HEK293 (cell line): Measurements from ENCODE around the gene PGBD1.

Experiments
- CTCF ChIP-seq: fragments of 450-650 bp; formaldehyde crosslinking; IDR thresholded peaks from 2 replicates; pipeline ENCODE4 v1.5.1; 2016; ENCODE audit warnings: missing biosample characterization, missing genetic modification characterization
- REST ChIP-seq: fragments of 450-650 bp; formaldehyde crosslinking; IDR thresholded peaks from 2 replicates; pipeline ENCODE4 v1.5.1; 2016; ENCODE audit warnings: missing biosample characterization, missing genetic modification characterization
- SETDB1 ChIP-seq: IDR thresholded peaks from one replicate; pipeline ENCODE4 v1.6.1; 2017; ENCODE audit warnings: mild to moderate bottlenecking, low read length, moderate library complexity, mixed read lengths; ENCODE audit not compliant: insufficient read length
- YY1 ChIP-seq: fragments of 450-650 bp; formaldehyde crosslinking; IDR thresholded peaks from 2 replicates; pipeline ENCODE4 v1.5.1; 2018; ENCODE audit warnings: missing biosample characterization, missing genetic modification characterization

- TF ChIP-seq SETDB1 (no peak), REST (no peak), YY1 (tag by site-specific recombination) (no peak), CTCF (tag by site-specific recombination) (no peak)
Observed at GRCh38 chr6:28351087-28351486, 69.7 kb downstream of the PGBD1 start.
